ENCODE measurements around the gene CDKN1A.

GRCh38 chr6:36718560-36718959 is 40.0 kb downstream of the CDKN1A start:
- TF ChIP-seq, protein P1, sequence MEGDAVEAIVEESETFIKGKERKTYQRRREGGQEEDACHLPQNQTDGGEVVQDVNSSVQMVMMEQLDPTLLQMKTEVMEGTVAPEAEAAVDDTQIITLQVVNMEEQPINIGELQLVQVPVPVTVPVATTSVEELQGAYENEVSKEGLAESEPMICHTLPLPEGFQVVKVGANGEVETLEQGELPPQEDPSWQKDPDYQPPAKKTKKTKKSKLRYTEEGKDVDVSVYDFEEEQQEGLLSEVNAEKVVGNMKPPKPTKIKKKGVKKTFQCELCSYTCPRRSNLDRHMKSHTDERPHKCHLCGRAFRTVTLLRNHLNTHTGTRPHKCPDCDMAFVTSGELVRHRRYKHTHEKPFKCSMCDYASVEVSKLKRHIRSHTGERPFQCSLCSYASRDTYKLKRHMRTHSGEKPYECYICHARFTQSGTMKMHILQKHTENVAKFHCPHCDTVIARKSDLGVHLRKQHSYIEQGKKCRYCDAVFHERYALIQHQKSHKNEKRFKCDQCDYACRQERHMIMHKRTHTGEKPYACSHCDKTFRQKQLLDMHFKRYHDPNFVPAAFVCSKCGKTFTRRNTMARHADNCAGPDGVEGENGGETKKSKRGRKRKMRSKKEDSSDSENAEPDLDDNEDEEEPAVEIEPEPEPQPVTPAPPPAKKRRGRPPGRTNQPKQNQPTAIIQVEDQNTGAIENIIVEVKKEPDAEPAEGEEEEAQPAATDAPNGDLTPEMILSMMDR (IDR thresholded peaks at IDR 0.05) = no peak
- TF ChIP-seq POLR2A (IDR thresholded peaks at IDR 0.05) = no peak

All from ovary (tissue), 3 donors.